ENCODE results near the gene KCP. TPM values are rescaled to one million over a fixed set of nuclear protein-coding genes. Genes with fewer than 3 reads are reported as not detected.

Gene KCP
- total RNA-seq, 1 experiment from 2014 or later = 1.6 TPM

DNA sequence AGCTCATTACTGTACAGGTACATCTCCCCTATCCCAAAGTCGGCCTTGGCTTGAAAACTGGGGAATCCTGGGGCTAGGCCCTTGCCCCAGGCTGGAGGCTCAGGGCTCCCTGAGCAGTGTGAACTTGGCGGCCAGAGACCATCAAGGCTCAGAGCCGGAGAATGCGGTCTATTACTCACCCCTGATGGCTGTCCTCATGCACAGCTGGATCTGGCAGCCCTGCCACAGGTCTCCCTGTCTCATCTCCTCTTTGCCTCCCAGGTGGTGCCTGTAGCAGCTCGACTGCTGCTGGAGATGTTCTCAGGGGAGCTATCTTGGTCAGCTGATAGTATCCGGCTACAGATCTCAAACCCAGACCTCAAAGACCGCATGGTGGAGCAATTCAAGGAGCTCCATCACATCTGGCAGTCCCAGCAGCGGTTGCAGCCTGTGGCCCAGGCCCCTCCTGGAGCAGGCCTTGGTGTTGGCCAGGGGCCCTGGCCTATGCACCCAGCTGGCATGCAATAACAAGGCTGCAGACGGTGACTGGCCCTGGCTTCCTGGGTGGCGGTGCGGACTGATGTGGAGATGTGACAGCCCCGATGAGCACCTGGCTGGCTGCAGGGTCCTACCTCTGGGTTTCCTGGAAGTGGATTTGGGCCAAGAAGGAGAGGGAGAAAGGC, 37.9 kb upstream of the KCP start:
- 0 out of 2 replicates have a peak, but pooled peaks have one; percentile 18 for ATAC-seq
- POLR2A ChIA-PET = interaction anchor here (1.4 kb wide), 1 partner anchor 11 kb away, joined by 6 read pairs; the partner anchor contains the start of gene IRF5
- BruUV-seq (replicated peaks) = no TSS peak

DNA sequence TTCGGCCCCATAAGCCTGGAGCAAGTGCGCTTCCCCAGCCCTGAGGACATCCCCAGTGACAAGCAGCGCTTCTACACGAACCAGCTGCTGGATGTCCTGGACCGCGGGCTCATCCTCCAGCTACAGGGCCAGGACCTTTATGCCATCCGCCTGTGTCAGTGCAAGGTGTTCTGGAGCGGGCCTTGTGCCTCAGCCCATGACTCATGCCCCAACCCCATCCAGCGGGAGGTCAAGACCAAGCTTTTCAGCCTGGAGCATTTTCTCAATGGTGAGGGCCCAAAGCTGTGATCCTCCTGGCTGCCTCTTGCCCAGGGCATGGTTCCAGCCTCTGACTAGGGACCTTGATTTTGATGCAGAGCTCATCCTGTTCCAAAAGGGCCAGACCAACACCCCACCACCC, 37.3 kb upstream of the KCP start:
- no peak overlapping the region for H3K4me2 ChIP-seq (ENCODE audit: low read length)
- CTCF ChIA-PET = interaction anchor here (1.1 kb wide), 1 partner anchor 10 kb away, joined by 3 read pairs; the partner anchor contains the start of gene IRF5
- RAD21 ChIA-PET (ENCODE audit: low non-redundant PET in 1 of 2, low total read pairs in 2 of 2, uncharacterized antibody in 2 of 2, unreplicated experiment in 2 of 2) = no interaction called here
- intact Hi-C loops (cut with micrococcal nuclease) = no loop called here
- peaks cover 0 to 2% of the 10 kb centered on the region in 2 experiments; a peak in 1 of 4 replicates for H3K36me3 ChIP-seq (ENCODE audit: control insufficient read depth in 1 of 2, insufficient read depth in 2 of 2, low read length in 2 of 2)
- no peaks in the 10 kb centered on the region for H4K20me1 ChIP-seq (ENCODE audit: insufficient read depth)
- ATAC-seq (peak; percentile 20), DNase-seq (ENCODE audit: low read depth, low spot score) (no peak)
- H3K4me3 ChIP-seq (replicated peaks in 1 of 2; ENCODE audit: low read depth in 1 of 2, low read length in 2 of 2) = no peak overlapping the region
- H3K9ac ChIP-seq (ENCODE audit: low read length) = no peak overlapping the region
- no peaks in the 10 kb centered on the region for H3K9me2 ChIP-seq (ENCODE audit: insufficient read depth)
- no peaks in the 10 kb centered on the region for H3K27me3 ChIP-seq (ENCODE audit: insufficient read depth, low read length)
- no TSS peak for BruUV-seq (replicated peaks)
- no peaks in the 10 kb centered on the region for H3K9me3 ChIP-seq (ENCODE audit: control insufficient read depth in 1 of 2, insufficient read depth in 1 of 2, low read depth in 1 of 2, low read length in 2 of 2)
- no peaks in the 10 kb centered on the region for H3K4me1 ChIP-seq (ENCODE audit: control insufficient read depth in 1 of 2, insufficient read depth in 2 of 2, low read length in 2 of 2)
- POLR2A ChIA-PET = interaction anchor here (1.4 kb wide), 1 partner anchor 10 kb away, joined by 6 read pairs; the partner anchor contains the start of gene IRF5
- no peak overlapping the region for H2AFZ ChIP-seq (ENCODE audit: low read depth, low read length, poor library complexity, severe bottlenecking)
- no peak overlapping the region for H3K27ac ChIP-seq (ENCODE audit: low read depth, low read length)
- H3K79me2 ChIP-seq (ENCODE audit: insufficient read depth, low read length) = no peaks in the 10 kb centered on the region
- no peak for TF ChIP-seq ZNF274 (IDR thresholded peaks at IDR 0.05; ENCODE audit: low read depth, low read length)
- TF ChIP-seq SP1 (IDR thresholded peaks at IDR 0.05; ENCODE audit: low read depth) = no peak
- TF ChIP-seq, protein P1, sequence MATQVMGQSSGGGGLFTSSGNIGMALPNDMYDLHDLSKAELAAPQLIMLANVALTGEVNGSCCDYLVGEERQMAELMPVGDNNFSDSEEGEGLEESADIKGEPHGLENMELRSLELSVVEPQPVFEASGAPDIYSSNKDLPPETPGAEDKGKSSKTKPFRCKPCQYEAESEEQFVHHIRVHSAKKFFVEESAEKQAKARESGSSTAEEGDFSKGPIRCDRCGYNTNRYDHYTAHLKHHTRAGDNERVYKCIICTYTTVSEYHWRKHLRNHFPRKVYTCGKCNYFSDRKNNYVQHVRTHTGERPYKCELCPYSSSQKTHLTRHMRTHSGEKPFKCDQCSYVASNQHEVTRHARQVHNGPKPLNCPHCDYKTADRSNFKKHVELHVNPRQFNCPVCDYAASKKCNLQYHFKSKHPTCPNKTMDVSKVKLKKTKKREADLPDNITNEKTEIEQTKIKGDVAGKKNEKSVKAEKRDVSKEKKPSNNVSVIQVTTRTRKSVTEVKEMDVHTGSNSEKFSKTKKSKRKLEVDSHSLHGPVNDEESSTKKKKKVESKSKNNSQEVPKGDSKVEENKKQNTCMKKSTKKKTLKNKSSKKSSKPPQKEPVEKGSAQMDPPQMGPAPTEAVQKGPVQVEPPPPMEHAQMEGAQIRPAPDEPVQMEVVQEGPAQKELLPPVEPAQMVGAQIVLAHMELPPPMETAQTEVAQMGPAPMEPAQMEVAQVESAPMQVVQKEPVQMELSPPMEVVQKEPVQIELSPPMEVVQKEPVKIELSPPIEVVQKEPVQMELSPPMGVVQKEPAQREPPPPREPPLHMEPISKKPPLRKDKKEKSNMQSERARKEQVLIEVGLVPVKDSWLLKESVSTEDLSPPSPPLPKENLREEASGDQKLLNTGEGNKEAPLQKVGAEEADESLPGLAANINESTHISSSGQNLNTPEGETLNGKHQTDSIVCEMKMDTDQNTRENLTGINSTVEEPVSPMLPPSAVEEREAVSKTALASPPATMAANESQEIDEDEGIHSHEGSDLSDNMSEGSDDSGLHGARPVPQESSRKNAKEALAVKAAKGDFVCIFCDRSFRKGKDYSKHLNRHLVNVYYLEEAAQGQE (IDR thresholded peaks at IDR 0.05; ENCODE audit: low read depth) = no peak
- TF ChIP-seq, protein P2, sequence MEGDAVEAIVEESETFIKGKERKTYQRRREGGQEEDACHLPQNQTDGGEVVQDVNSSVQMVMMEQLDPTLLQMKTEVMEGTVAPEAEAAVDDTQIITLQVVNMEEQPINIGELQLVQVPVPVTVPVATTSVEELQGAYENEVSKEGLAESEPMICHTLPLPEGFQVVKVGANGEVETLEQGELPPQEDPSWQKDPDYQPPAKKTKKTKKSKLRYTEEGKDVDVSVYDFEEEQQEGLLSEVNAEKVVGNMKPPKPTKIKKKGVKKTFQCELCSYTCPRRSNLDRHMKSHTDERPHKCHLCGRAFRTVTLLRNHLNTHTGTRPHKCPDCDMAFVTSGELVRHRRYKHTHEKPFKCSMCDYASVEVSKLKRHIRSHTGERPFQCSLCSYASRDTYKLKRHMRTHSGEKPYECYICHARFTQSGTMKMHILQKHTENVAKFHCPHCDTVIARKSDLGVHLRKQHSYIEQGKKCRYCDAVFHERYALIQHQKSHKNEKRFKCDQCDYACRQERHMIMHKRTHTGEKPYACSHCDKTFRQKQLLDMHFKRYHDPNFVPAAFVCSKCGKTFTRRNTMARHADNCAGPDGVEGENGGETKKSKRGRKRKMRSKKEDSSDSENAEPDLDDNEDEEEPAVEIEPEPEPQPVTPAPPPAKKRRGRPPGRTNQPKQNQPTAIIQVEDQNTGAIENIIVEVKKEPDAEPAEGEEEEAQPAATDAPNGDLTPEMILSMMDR (IDR thresholded peaks at IDR 0.05 in 2 of 3, conservative IDR thresholded peaks at IDR 0.05 in 1 of 3; ENCODE audit: borderline replicate concordance in 1 of 3, insufficient read depth in 1 of 3, low read depth in 2 of 3, low read length in 2 of 3) = no peak
- TF ChIP-seq ELF1 (IDR thresholded peaks at IDR 0.05; ENCODE audit: borderline replicate concordance, low read depth) = no peak
- no peak for TF ChIP-seq FOSL1 (IDR thresholded peaks at IDR 0.05; ENCODE audit: low read depth)
- TF ChIP-seq CEBPB (IDR thresholded peaks at IDR 0.05; ENCODE audit: low read depth) = no peak
- TF ChIP-seq CBX3 (IDR thresholded peaks at IDR 0.05; ENCODE audit: low read depth) = no peak
- TF ChIP-seq JUND (IDR thresholded peaks at IDR 0.05) = no peak

More for the DNA sequence above, 37.9 kb upstream of the KCP start:
- Histone ChIP-seq H3K36me3 (ENCODE audit: control insufficient read depth in 1 of 2, insufficient read depth in 2 of 2, low read length in 2 of 2) (peaks cover 1 to 4% of the 10 kb centered on the region in 2 experiments; a peak in 2 of 4 replicates), H3K27me3 (ENCODE audit: insufficient read depth, low read length) (no peaks in the 10 kb centered on the region), H3K9me3 (ENCODE audit: control insufficient read depth in 1 of 2, insufficient read depth in 1 of 2, low read depth in 1 of 2, low read length in 2 of 2) (no peaks in the 10 kb centered on the region), H3K9me2 (ENCODE audit: insufficient read depth) (no peaks in the 10 kb centered on the region), H2AFZ (ENCODE audit: low read depth, low read length, poor library complexity, severe bottlenecking) (no peak overlapping the region), H3K4me1 (ENCODE audit: control insufficient read depth in 1 of 2, insufficient read depth in 2 of 2, low read length in 2 of 2) (no peaks in the 10 kb centered on the region), H3K4me2 (ENCODE audit: low read length) (no peak overlapping the region), H3K9ac (ENCODE audit: low read length) (no peak overlapping the region), H3K79me2 (ENCODE audit: insufficient read depth, low read length) (no peaks in the 10 kb centered on the region), H4K20me1 (ENCODE audit: insufficient read depth) (no peaks in the 10 kb centered on the region), H3K4me3 (replicated peaks in 1 of 2; ENCODE audit: low read depth in 1 of 2, low read length in 2 of 2) (no peak overlapping the region), H3K27ac (ENCODE audit: low read depth, low read length) (no peak overlapping the region)
- DNase-seq (ENCODE audit: low read depth, low spot score) = no peak
- intact Hi-C loops (cut with micrococcal nuclease) = no loop called here
- no peak for TF ChIP-seq EZH2 (IDR thresholded peaks at IDR 0.05)
- TF ChIP-seq, protein P3, sequence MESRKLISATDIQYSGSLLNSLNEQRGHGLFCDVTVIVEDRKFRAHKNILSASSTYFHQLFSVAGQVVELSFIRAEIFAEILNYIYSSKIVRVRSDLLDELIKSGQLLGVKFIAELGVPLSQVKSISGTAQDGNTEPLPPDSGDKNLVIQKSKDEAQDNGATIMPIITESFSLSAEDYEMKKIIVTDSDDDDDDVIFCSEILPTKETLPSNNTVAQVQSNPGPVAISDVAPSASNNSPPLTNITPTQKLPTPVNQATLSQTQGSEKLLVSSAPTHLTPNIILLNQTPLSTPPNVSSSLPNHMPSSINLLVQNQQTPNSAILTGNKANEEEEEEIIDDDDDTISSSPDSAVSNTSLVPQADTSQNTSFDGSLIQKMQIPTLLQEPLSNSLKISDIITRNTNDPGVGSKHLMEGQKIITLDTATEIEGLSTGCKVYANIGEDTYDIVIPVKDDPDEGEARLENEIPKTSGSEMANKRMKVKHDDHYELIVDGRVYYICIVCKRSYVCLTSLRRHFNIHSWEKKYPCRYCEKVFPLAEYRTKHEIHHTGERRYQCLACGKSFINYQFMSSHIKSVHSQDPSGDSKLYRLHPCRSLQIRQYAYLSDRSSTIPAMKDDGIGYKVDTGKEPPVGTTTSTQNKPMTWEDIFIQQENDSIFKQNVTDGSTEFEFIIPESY (IDR thresholded peaks at IDR 0.05; ENCODE audit: extremely low read depth, insufficient replicate concordance, low read length) = no peak
- CTCF ChIA-PET = interaction anchor here (1.1 kb wide), 1 partner anchor 11 kb away, joined by 3 read pairs; the partner anchor contains the start of gene IRF5
- RAD21 ChIA-PET (ENCODE audit: low non-redundant PET in 1 of 2, low total read pairs in 2 of 2, uncharacterized antibody in 2 of 2, unreplicated experiment in 2 of 2) = no interaction called here

Measured in HCT116 (cell line).